H9 (cell line): ENCODE results near the gene MARK4. TPM values are rescaled to one million over a fixed set of nuclear protein-coding genes. Genes with fewer than 3 reads are reported as not detected.

Experiments
- DNase-seq: peaks from one replicate; pipeline ENCODE4 v3.0.0-alpha.2; 2017
- H2AFZ ChIP-seq: one replicate; pipeline ENCODE4 v1.6.1; 2013; ENCODE audit warnings: mild to moderate bottlenecking, low read length, control low read depth, moderate library complexity
- H2AK5ac ChIP-seq: 2 replicates; pipeline ENCODE4 v1.6.1; 2013; ENCODE audit warnings: low read length, control low read depth, mixed read lengths; ENCODE audit not compliant: insufficient read length
- H2BK120ac ChIP-seq: one replicate; pipeline ENCODE4 v1.6.1; 2013; ENCODE audit warnings: low read depth, mild to moderate bottlenecking, low read length, control low read depth, inconsistent platforms; ENCODE audit not compliant: poor library complexity, severe bottlenecking
- H2BK12ac ChIP-seq: 2 replicates; pipeline ENCODE4 v1.6.1; 2013; ENCODE audit warnings: low read length, control low read depth, mixed read lengths, low read depth; ENCODE audit not compliant: insufficient read length
- H2BK15ac ChIP-seq: 2 replicates; pipeline ENCODE4 v1.6.1; 2013; ENCODE audit warnings: low read depth, low read length, control low read depth
- H2BK20ac ChIP-seq: one replicate; pipeline ENCODE4 v1.6.1; 2013; ENCODE audit warnings: low read depth, mild to moderate bottlenecking, low read length, control low read depth, inconsistent platforms; ENCODE audit not compliant: poor library complexity, severe bottlenecking
- H2BK5ac ChIP-seq: 2 replicates; pipeline ENCODE4 v1.6.1; 2013; ENCODE audit warnings: low read length, control low read depth, mixed read lengths; ENCODE audit not compliant: insufficient read length
- H3K14ac ChIP-seq: 2 replicates; pipeline ENCODE4 v1.6.1; 2013; ENCODE audit warnings: low read length, control low read depth; ENCODE audit not compliant: insufficient read depth
- H3K18ac ChIP-seq: 2 replicates; pipeline ENCODE4 v1.6.1; 2013; ENCODE audit warnings: low read depth, mild to moderate bottlenecking, mixed read lengths, low read length, control low read depth; ENCODE audit not compliant: insufficient read length
- H3K23ac ChIP-seq: 2 replicates; pipeline ENCODE4 v1.6.1; 2013; ENCODE audit warnings: low read length, control low read depth, mixed read lengths, low read depth; ENCODE audit not compliant: insufficient read length
- H3K23me2 ChIP-seq: 2 replicates; pipeline ENCODE4 v1.6.1; 2013; ENCODE audit warnings: low read depth, mild to moderate bottlenecking, mixed read lengths, low read length, control low read depth; ENCODE audit not compliant: insufficient read length, poor library complexity, severe bottlenecking
- H3K27ac ChIP-seq: 2 replicates; pipeline ENCODE4 v1.5.1; 2013; ENCODE audit warnings: low read length, control low read depth, mixed read lengths, low read depth; ENCODE audit not compliant: insufficient read length
- H3K27me3 ChIP-seq: 2 replicates; pipeline ENCODE4 v1.6.1; 2013; ENCODE audit warnings: low read length, control low read depth, inconsistent platforms; ENCODE audit not compliant: insufficient read depth
- H3K4ac ChIP-seq: 2 replicates; pipeline ENCODE4 v1.6.1; 2013; ENCODE audit warnings: low read depth, mild to moderate bottlenecking, control low read depth, inconsistent platforms, low read length, moderate library complexity
- H3K4me1 ChIP-seq: 2 replicates; pipeline ENCODE4 v1.6.1; 2013; ENCODE audit warnings: low read length, control low read depth, inconsistent platforms; ENCODE audit not compliant: insufficient read depth
- H3K4me2 ChIP-seq: 2 replicates; pipeline ENCODE4 v1.6.1; 2013; ENCODE audit warnings: low read length, control low read depth, mixed read lengths; ENCODE audit not compliant: insufficient read length, insufficient read depth
- H3K56ac ChIP-seq: 2 replicates; pipeline ENCODE4 v1.6.1; 2013; ENCODE audit warnings: low read depth, mild to moderate bottlenecking, mixed read lengths, low read length, control low read depth; ENCODE audit not compliant: insufficient read length
- H3K79me1 ChIP-seq: 2 replicates; pipeline ENCODE4 v1.6.1; 2013; ENCODE audit warnings: low read depth, mild to moderate bottlenecking, moderate library complexity, low read length, control low read depth, inconsistent platforms; ENCODE audit not compliant: insufficient read depth, poor library complexity, severe bottlenecking
- H3K79me2 ChIP-seq: 2 replicates; pipeline ENCODE4 v1.6.1; 2013; ENCODE audit warnings: low read length, control low read depth, inconsistent platforms; ENCODE audit not compliant: insufficient read depth
- H3K9ac ChIP-seq: 2 replicates; pipeline ENCODE4 v1.6.1; 2013; ENCODE audit warnings: low read length, control low read depth, mixed read lengths; ENCODE audit not compliant: insufficient read length; ENCODE audit errors: extremely low read depth
- H3K9me3 ChIP-seq: one replicate; pipeline ENCODE4 v1.6.1; 2013; ENCODE audit warnings: low read depth, low read length, inconsistent platforms; ENCODE audit not compliant: control insufficient read depth
- H3T11ph ChIP-seq: one replicate; pipeline ENCODE4 v1.6.1; 2013; ENCODE audit warnings: mild to moderate bottlenecking, low read length, control low read depth, inconsistent platforms
- H4K20me1 ChIP-seq: one replicate; pipeline ENCODE4 v1.6.1; 2013; ENCODE audit not compliant: control insufficient read depth, insufficient read length, insufficient read depth
- H4K5ac ChIP-seq: 2 replicates; pipeline ENCODE4 v1.6.1; 2013; ENCODE audit warnings: low read depth, mild to moderate bottlenecking, mixed read lengths, low read length, control low read depth; ENCODE audit not compliant: insufficient read length
- H4K8ac ChIP-seq: replicated peaks from 2 replicates; pipeline ENCODE4 v1.6.1; 2013; ENCODE audit warnings: low read length, control low read depth, mixed read lengths, low read depth; ENCODE audit not compliant: insufficient read length
- H4K91ac ChIP-seq: 2 replicates; pipeline ENCODE4 v1.6.1; 2013; ENCODE audit warnings: low read depth, mild to moderate bottlenecking, moderate library complexity, mixed read lengths, low read length, control low read depth; ENCODE audit not compliant: insufficient read length
- H3K27ac Mint-ChIP-seq, 3 experiments: 2 replicates in 2 of 3; 3 replicates in 1 of 3; pipeline ENCODE4 v1.8.0; 2020 to 2021; ENCODE audit warnings: mixed read lengths in 3 of 3, mild to moderate bottlenecking in 1 of 3, moderate library complexity in 1 of 3
- H3K27me3 Mint-ChIP-seq: 2 replicates; pipeline ENCODE4 v1.8.0; 2021; ENCODE audit warnings: low read depth, mild to moderate bottlenecking, moderate library complexity, mixed read lengths
- H3K36me3 Mint-ChIP-seq, 3 experiments: 2 replicates in 2 of 3; 3 replicates in 1 of 3; pipeline ENCODE4 v1.8.0; 2020 to 2021; ENCODE audit warnings: low read depth in 3 of 3, mixed read lengths in 3 of 3; ENCODE audit not compliant: insufficient read depth in 1 of 3
- H3K4me1 Mint-ChIP-seq, 2 experiments: 2 replicates each; pipeline ENCODE4 v1.8.0; 2020; ENCODE audit warnings: mixed read lengths in 2 of 2
- H3K4me3 Mint-ChIP-seq, 2 experiments: 2 replicates in 1 of 2; 3 replicates in 1 of 2; pipeline ENCODE4 v1.8.0; 2020 to 2021; ENCODE audit warnings: mild to moderate bottlenecking in 2 of 2, mixed read lengths in 2 of 2, moderate library complexity in 1 of 2
- H3K9me3 Mint-ChIP-seq, 2 experiments: 2 replicates in 1 of 2; 3 replicates in 1 of 2; pipeline ENCODE4 v1.8.0; 2020; ENCODE audit warnings: mild to moderate bottlenecking in 2 of 2, mixed read lengths in 2 of 2, moderate library complexity in 1 of 2
- CTCF ChIP-seq: fragments of 200-600 bp; sonication (generic); conservative IDR thresholded peaks from 3 replicates; pipeline ENCODE4 v1.8.0; 2021; ENCODE audit warnings: antibody characterized with exemption, mild to moderate bottlenecking
- WGBS: extraction: QIAGEN DNeasy Blood & Tissue Kit; methylation state at CpG from one replicate; pipeline ENCODE4 v1.1.7; 2013; ENCODE audit warnings: missing lambda C conversion rate, low lambda C conversion rate, mixed read lengths; ENCODE audit not compliant: insufficient read length; ENCODE audit errors: extremely low coverage; 5-methylcytosine and 5-hydroxymethylcytosine counted together
- total RNA-seq: library from RNA; stranded (reverse); gene quantifications from 2 replicates; pipeline ENCODE4 v1.2.1, GENCODE V29; 2021

Gene MARK4
- total RNA-seq, 1 experiment from 2014 or later = 44.7 TPM

- Histone ChIP-seq H3T11ph (no peak overlapping the region), H3K56ac (no peak overlapping the region), H2BK5ac (no peak overlapping the region), H3K27ac (no peak overlapping the region), H2BK120ac (no peak overlapping the region), H4K91ac (no peak overlapping the region), H3K4me2 (no peak overlapping the region), H3K23ac (no peak overlapping the region), H3K79me2 (no peaks in the 10 kb centered on the region), H4K5ac (no peak overlapping the region), H3K4ac (no peak overlapping the region), H3K23me2 (no peaks in the 10 kb centered on the region), H3K4me1 (no peaks in the 10 kb centered on the region; the same call in 1 of the 2 replicates), H2AK5ac (no peak overlapping the region), H2BK20ac (no peak overlapping the region), H4K8ac (no peak overlapping the region), H3K14ac (no peak overlapping the region), H3K18ac (no peak overlapping the region), H3K79me1 (no peaks in the 10 kb centered on the region), H4K20me1 (no peaks in the 10 kb centered on the region), H2BK12ac (no peak overlapping the region), H3K27me3 (no peaks in the 10 kb centered on the region; the same call in 1 of the 2 replicates), H2AFZ (no peak overlapping the region), H3K9ac (no peak overlapping the region), H3K9me3 (no peaks in the 10 kb centered on the region), H2BK15ac (no peak overlapping the region)
- peaks cover 43% of the 10 kb centered on the region for H3K27me3 Mint-ChIP-seq
- H3K9me3 Mint-ChIP-seq = peaks cover 3 to 9% of the 10 kb centered on the region in 2 experiments; a peak in 2 of 5 replicates
- no CpG with 5 or more reads among the region's 9 CpGs for WGBS
- no peaks in the 10 kb centered on the region; a peak in 3 of 7 replicates for H3K36me3 Mint-ChIP-seq
- H3K4me1 Mint-ChIP-seq = peaks cover 15 to 20% of the 10 kb centered on the region in 2 experiments
- DNase-seq = no peak
- no peak overlapping the region for H3K4me3 Mint-ChIP-seq
- no peak overlapping the region; a peak in 1 of 7 replicates for H3K27ac Mint-ChIP-seq
- TF ChIP-seq CTCF = no peak
Observed at GRCh38 chr19:45306040-45306439, 55.0 kb downstream of the MARK4 start.
